HCT116 (cell line): ENCODE measurements around the gene CAMKMT.

Experiments used
- ATF3 ChIP-seq: IDR thresholded peaks from 2 replicates; pipeline ENCODE4 v1.6.1; 2012
- CEBPB ChIP-seq: IDR thresholded peaks from 2 replicates; pipeline ENCODE4 v1.6.1; 2012; ENCODE audit warnings: low read depth
- EZH2 ChIP-seq: fragments of 200-600 bp; sonication (generic); IDR thresholded peaks from 2 replicates; pipeline ENCODE4 v1.6.1; 2017; ENCODE audit warnings: antibody characterized with exemption, mixed run types
- EZH2phosphoT487 ChIP-seq: fragments of 200-600 bp; IDR thresholded peaks from 2 replicates; pipeline ENCODE4 v1.6.1; 2018; ENCODE audit warnings: antibody characterized with exemption, borderline replicate concordance
- POLR2A ChIP-seq: IDR thresholded peaks from 2 replicates; pipeline ENCODE4 v1.7.0; 2011; ENCODE audit warnings: borderline replicate concordance; ENCODE audit not compliant: insufficient read depth, insufficient read length; ENCODE audit errors: extremely low read depth
- TCF7L2 ChIP-seq: IDR thresholded peaks from 2 replicates; pipeline ENCODE4 v1.7.0; 2011; ENCODE audit warnings: borderline replicate concordance, inconsistent platforms; ENCODE audit not compliant: insufficient read depth, insufficient read length; ENCODE audit errors: extremely low read depth
- YY1 ChIP-seq: IDR thresholded peaks from 2 replicates; pipeline ENCODE4 v1.6.1; 2011; ENCODE audit warnings: low read length, low read depth, moderate library complexity, mild to moderate bottlenecking; ENCODE audit not compliant: insufficient replicate concordance; ENCODE audit errors: extremely low read depth
- ZBTB33 ChIP-seq: IDR thresholded peaks from 2 replicates; pipeline ENCODE4 v1.6.1; 2011; ENCODE audit warnings: mild to moderate bottlenecking, low read length, moderate library complexity; ENCODE audit not compliant: insufficient replicate concordance; ENCODE audit errors: extremely low read depth
- TF ChIP-seq, protein P1 (sequence below), 3 experiments: fragments of 200-600 bp in 1 of 3; sonication (generic) in 1 of 3; IDR thresholded peaks in 2 of 3; conservative IDR thresholded peaks in 1 of 3; 2 replicates each; pipeline ENCODE4 v1.5.1; 2012 to 2017; ENCODE audit warnings: low read depth in 2 of 3, low read length in 2 of 3, antibody characterized with exemption in 1 of 3, borderline replicate concordance in 1 of 3, control low read depth in 1 of 3, mild to moderate bottlenecking in 1 of 3, mixed read lengths in 1 of 3, mixed run types in 1 of 3, moderate library complexity in 1 of 3; ENCODE audit not compliant: insufficient read depth in 1 of 3
- TF ChIP-seq, protein P2 (sequence below): IDR thresholded peaks from 2 replicates; pipeline ENCODE4 v1.6.1; 2012; ENCODE audit warnings: low read depth

DNA sequence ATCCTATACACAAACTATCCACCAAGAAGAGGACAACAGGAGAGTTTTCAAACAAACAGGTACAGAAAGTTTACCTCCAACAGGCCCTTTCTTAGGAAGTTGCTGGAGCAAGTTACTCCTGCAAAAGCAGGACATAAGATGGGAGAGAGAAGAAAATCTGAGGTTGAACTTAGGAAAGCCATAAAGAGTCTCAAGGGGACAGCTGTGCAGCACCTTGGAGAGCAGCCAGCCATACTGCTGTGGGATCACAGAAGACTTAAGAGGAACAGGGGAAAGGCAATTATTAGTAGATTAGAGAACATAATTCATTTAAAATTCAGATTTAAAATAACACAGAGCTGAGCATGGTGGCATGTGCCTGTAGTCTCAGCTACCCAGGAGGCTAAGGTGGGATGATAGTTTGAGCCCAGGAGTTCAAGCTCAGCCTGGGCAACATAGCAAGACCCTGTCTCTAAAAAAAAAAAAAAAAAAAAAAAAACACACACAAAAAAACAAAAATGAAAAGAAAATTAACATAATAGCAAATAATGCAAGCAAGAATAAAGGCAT, 431.6 kb downstream of the CAMKMT start:
- TF ChIP-seq EZH2 (no peak), CEBPB (no peak), ATF3 (no peak), POLR2A (no peak), YY1 (no peak), TCF7L2 (no peak), EZH2phosphoT487 (no peak), ZBTB33 (no peak)
- TF ChIP-seq, protein P1, sequence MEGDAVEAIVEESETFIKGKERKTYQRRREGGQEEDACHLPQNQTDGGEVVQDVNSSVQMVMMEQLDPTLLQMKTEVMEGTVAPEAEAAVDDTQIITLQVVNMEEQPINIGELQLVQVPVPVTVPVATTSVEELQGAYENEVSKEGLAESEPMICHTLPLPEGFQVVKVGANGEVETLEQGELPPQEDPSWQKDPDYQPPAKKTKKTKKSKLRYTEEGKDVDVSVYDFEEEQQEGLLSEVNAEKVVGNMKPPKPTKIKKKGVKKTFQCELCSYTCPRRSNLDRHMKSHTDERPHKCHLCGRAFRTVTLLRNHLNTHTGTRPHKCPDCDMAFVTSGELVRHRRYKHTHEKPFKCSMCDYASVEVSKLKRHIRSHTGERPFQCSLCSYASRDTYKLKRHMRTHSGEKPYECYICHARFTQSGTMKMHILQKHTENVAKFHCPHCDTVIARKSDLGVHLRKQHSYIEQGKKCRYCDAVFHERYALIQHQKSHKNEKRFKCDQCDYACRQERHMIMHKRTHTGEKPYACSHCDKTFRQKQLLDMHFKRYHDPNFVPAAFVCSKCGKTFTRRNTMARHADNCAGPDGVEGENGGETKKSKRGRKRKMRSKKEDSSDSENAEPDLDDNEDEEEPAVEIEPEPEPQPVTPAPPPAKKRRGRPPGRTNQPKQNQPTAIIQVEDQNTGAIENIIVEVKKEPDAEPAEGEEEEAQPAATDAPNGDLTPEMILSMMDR (IDR thresholded peaks at IDR 0.05 in 2 of 3, conservative IDR thresholded peaks at IDR 0.05 in 1 of 3; ENCODE audit: borderline replicate concordance in 1 of 3, insufficient read depth in 1 of 3, low read depth in 2 of 3, low read length in 2 of 3), result no peak
- TF ChIP-seq, protein P2, sequence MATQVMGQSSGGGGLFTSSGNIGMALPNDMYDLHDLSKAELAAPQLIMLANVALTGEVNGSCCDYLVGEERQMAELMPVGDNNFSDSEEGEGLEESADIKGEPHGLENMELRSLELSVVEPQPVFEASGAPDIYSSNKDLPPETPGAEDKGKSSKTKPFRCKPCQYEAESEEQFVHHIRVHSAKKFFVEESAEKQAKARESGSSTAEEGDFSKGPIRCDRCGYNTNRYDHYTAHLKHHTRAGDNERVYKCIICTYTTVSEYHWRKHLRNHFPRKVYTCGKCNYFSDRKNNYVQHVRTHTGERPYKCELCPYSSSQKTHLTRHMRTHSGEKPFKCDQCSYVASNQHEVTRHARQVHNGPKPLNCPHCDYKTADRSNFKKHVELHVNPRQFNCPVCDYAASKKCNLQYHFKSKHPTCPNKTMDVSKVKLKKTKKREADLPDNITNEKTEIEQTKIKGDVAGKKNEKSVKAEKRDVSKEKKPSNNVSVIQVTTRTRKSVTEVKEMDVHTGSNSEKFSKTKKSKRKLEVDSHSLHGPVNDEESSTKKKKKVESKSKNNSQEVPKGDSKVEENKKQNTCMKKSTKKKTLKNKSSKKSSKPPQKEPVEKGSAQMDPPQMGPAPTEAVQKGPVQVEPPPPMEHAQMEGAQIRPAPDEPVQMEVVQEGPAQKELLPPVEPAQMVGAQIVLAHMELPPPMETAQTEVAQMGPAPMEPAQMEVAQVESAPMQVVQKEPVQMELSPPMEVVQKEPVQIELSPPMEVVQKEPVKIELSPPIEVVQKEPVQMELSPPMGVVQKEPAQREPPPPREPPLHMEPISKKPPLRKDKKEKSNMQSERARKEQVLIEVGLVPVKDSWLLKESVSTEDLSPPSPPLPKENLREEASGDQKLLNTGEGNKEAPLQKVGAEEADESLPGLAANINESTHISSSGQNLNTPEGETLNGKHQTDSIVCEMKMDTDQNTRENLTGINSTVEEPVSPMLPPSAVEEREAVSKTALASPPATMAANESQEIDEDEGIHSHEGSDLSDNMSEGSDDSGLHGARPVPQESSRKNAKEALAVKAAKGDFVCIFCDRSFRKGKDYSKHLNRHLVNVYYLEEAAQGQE, result peak; percentile 72
